Esophagus muscularis mucosa (tissue), 4 donors: Measurements from ENCODE around the gene KLLN. TPM values are rescaled to one million over a fixed set of nuclear protein-coding genes. Genes with fewer than 3 reads are reported as not detected.
"Not testable (repeated sequence)": the region's sequence is repeated elsewhere in the genome, so short reads cannot be mapped to it uniquely, and the experiment has no call there.

Source experiments
- DNase-seq: peaks from one replicate; pipeline ENCODE4 v3.0.0-alpha.2; 2017; ENCODE audit errors: extremely low spot score
- H3K27ac ChIP-seq, 4 donors: fragments of 200-600 bp; sonication (generic); replicated peaks in 1 of 4; 1 replicate in 3 of 4; 2 replicates in 1 of 4; pipeline ENCODE4 v1.5.1; 2016 to 2019; ENCODE audit warnings: mild to moderate bottlenecking in 1 of 4
- H3K27me3 ChIP-seq, 4 donors: fragments of 200-600 bp; sonication (generic); one replicate each; pipeline versions ENCODE4 v1.5.1 to v1.6.0; 2016 to 2019
- H3K36me3 ChIP-seq, 4 donors: fragments of 200-600 bp; sonication (generic); one replicate each; pipeline ENCODE4 v1.5.1; 2016 to 2019
- H3K4me1 ChIP-seq, 4 donors: fragments of 200-600 bp; sonication (generic); one replicate each; pipeline ENCODE4 v1.5.1; 2016 to 2019
- H3K4me3 ChIP-seq, 4 donors: fragments of 200-600 bp; sonication (generic); 1 replicate in 2 of 4; 2 replicates in 2 of 4; pipeline ENCODE4 v1.5.1; 2016 to 2019; ENCODE audit warnings: mild to moderate bottlenecking in 4 of 4, moderate library complexity in 1 of 4
- H3K9me3 ChIP-seq, 4 donors: fragments of 200-600 bp; sonication (generic); 1 replicate in 3 of 4; 2 replicates in 1 of 4; pipeline ENCODE4 v1.5.1; 2016 to 2019
- EP300 ChIP-seq: sonication (generic); formaldehyde crosslinking; IDR thresholded peaks from one replicate; pipeline ENCODE4 v1.6.1; 2017; ENCODE audit warnings: antibody characterized with exemption
- POLR2A ChIP-seq: fragments of 450-650 bp; IDR thresholded peaks from one replicate; pipeline ENCODE4 v1.6.1; 2017; ENCODE audit warnings: antibody characterized with exemption, moderate library complexity, mild to moderate bottlenecking, low read depth
- POLR2AphosphoS5 ChIP-seq, 2 donors: sonication (generic); formaldehyde crosslinking; IDR thresholded peaks; one replicate each; pipeline ENCODE4 v1.6.1; 2017; ENCODE audit warnings: antibody characterized with exemption in 2 of 2
- WGBS: methylation state at CpG from one replicate; pipeline ENCODE4 v1.1.5; 2018; 5-methylcytosine and 5-hydroxymethylcytosine counted together
- intact Hi-C: fragments of 100-400 bp; cut with DNase I; formaldehyde crosslinking; loops from one replicate; pipeline ENCODE4 v1.15.1; 2023
- total RNA-seq, 4 donors: library from RNA; depleted of rRNA; stranded (reverse); fragments of >200 nt; gene quantifications; one replicate each; pipeline versions ENCODE4 v1.1.0 to v1.2.1, GENCODE V29; 2016
- TF ChIP-seq, protein P1 (sequence below), 3 experiments: fragments of 200-600 bp in 2 of 3; fragments of 450-650 bp in 1 of 3; sonication (generic) in 2 of 3; IDR thresholded peaks; one replicate each; pipeline ENCODE4 v1.5.1; 2017 to 2019; ENCODE audit warnings: antibody characterized with exemption in 3 of 3, mild to moderate bottlenecking in 2 of 3, moderate library complexity in 1 of 3

Gene KLLN
- total RNA-seq, 4 donors from 2014 or later = 0.17 to 0.52 (median 0.39) TPM; not detected in 1

- Histone ChIP-seq H3K36me3 (no peaks in the 10 kb centered on the region), H3K4me3 (no peak overlapping the region), H3K4me1 (no peaks in the 10 kb centered on the region), H3K27me3 (no peaks in the 10 kb centered on the region), H3K9me3 (no peaks in the 10 kb centered on the region), H3K27ac (no peak overlapping the region)
- 90% methylated on average over 4 of the region's 4 CpGs for WGBS
- TF ChIP-seq POLR2A (no peak), EP300 (no peak), POLR2AphosphoS5 (IDR thresholded peaks at IDR 0.05) (no peak)
- TF ChIP-seq, protein P1, sequence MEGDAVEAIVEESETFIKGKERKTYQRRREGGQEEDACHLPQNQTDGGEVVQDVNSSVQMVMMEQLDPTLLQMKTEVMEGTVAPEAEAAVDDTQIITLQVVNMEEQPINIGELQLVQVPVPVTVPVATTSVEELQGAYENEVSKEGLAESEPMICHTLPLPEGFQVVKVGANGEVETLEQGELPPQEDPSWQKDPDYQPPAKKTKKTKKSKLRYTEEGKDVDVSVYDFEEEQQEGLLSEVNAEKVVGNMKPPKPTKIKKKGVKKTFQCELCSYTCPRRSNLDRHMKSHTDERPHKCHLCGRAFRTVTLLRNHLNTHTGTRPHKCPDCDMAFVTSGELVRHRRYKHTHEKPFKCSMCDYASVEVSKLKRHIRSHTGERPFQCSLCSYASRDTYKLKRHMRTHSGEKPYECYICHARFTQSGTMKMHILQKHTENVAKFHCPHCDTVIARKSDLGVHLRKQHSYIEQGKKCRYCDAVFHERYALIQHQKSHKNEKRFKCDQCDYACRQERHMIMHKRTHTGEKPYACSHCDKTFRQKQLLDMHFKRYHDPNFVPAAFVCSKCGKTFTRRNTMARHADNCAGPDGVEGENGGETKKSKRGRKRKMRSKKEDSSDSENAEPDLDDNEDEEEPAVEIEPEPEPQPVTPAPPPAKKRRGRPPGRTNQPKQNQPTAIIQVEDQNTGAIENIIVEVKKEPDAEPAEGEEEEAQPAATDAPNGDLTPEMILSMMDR (IDR thresholded peaks at IDR 0.05) = no peak
- intact Hi-C loops = no loop called here
- DNase-seq = no peak
Observed at GRCh38 chr10:87836098-87836497, 27.2 kb downstream of the KLLN start.

- no peak overlapping the region for H3K4me3 ChIP-seq
- H3K4me1 ChIP-seq = no peaks in the 10 kb centered on the region
- no peak for DNase-seq
- intact Hi-C loops = no loop called here
- H3K27me3 ChIP-seq = no peaks in the 10 kb centered on the region
- TF ChIP-seq POLR2AphosphoS5 (IDR thresholded peaks at IDR 0.05) (no peak), EP300 (no peak), POLR2A (no peak)
- TF ChIP-seq, protein P1 (IDR thresholded peaks at IDR 0.05) = no peak
- no peaks in the 10 kb centered on the region for H3K36me3 ChIP-seq
- no peak overlapping the region for H3K27ac ChIP-seq
- H3K9me3 ChIP-seq = no peaks in the 10 kb centered on the region
Observed at GRCh38 chr10:87829986-87830729, 33.2 kb downstream of the KLLN start.

DNA sequence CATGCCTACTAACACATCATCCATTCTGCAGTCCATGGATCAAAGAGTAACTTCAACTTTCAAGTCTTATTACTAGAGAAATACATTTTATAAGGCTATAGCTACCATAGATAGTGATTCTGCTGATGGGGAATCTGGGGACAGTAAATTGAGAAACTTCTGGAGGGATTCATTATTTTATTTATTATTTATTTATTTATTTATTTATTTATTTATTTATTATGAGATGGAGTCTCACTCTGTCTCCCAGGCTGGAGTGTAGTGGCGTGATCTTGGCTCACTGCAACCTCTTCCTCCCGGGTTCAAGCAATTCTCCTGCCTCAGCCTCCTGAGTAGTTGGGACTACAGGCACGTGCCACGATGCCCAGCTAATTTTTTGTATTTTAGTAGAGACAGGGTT is 34.3 kb downstream of the KLLN start:
- H3K27me3 ChIP-seq, DNase-seq, H3K9me3 ChIP-seq, H3K4me3 ChIP-seq, H3K27ac ChIP-seq, H3K36me3 ChIP-seq, H3K4me1 ChIP-seq, intact Hi-C loops: not testable (repeated sequence)
- 94% methylated on average over 4 of the region's 4 CpGs for WGBS

DNA sequence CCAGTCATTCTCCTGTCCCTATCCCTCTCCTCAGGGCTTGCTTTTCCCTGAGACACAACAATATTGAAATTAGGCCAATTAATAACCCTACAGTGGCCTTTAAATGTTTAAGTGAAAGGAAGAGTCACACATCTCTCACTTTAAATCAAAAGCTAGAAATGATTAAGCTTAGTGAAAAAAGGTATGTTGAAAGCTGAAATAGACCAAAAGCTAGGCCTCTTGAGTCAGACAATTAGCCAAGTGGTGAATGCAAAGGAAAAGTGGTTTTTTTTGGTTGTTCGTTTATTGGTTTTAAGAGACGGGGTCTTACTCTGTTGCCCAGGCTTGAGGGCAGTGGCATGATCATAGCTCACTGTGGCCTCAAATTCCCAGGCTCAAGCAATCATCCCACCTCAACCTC is 35.7 kb downstream of the KLLN start:
- H3K4me1 ChIP-seq = no peaks in the 10 kb centered on the region
- no peak for DNase-seq
- TF ChIP-seq POLR2A = no peak
- TF ChIP-seq, protein P1 (IDR thresholded peaks at IDR 0.05) = no peak
- TF ChIP-seq POLR2AphosphoS5 (IDR thresholded peaks at IDR 0.05) = no peak
- TF ChIP-seq EP300 = no peak
- H3K27me3 ChIP-seq = no peaks in the 10 kb centered on the region
- no peaks in the 10 kb centered on the region for H3K9me3 ChIP-seq
- H3K27ac ChIP-seq = no peak overlapping the region
- intact Hi-C loops = no loop called here
- no peak overlapping the region for H3K4me3 ChIP-seq
- H3K36me3 ChIP-seq = no peaks in the 10 kb centered on the region
- WGBS = 91% methylated on average over 2 of the region's 2 CpGs

- DNase-seq = no peak
- Histone ChIP-seq H3K27ac (no peak overlapping the region), H3K36me3 (no peaks in the 10 kb centered on the region), H3K27me3 (no peaks in the 10 kb centered on the region), H3K9me3 (no peaks in the 10 kb centered on the region), H3K4me3 (no peak overlapping the region), H3K4me1 (no peaks in the 10 kb centered on the region)
- TF ChIP-seq EP300 (no peak), POLR2A (no peak), POLR2AphosphoS5 (IDR thresholded peaks at IDR 0.05) (no peak)
- TF ChIP-seq, protein P1 (IDR thresholded peaks at IDR 0.05) = no peak
- intact Hi-C loops = no loop called here
Observed at GRCh38 chr10:87826653-87827052, 36.7 kb downstream of the KLLN start.
